H9 (cell line): ENCODE measurements around the gene INTS15. TPM values are rescaled to one million over a fixed set of nuclear protein-coding genes. Genes with fewer than 3 reads are reported as not detected.

Experiments used
- DNase-seq: peaks from one replicate; pipeline ENCODE4 v3.0.0-alpha.2; 2017
- H2AFZ ChIP-seq: one replicate; pipeline ENCODE4 v1.6.1; 2013; ENCODE audit warnings: mild to moderate bottlenecking, low read length, control low read depth, moderate library complexity
- H2AK5ac ChIP-seq: 2 replicates; pipeline ENCODE4 v1.6.1; 2013; ENCODE audit warnings: low read length, control low read depth, mixed read lengths; ENCODE audit not compliant: insufficient read length
- H2BK120ac ChIP-seq: one replicate; pipeline ENCODE4 v1.6.1; 2013; ENCODE audit warnings: low read depth, mild to moderate bottlenecking, low read length, control low read depth, inconsistent platforms; ENCODE audit not compliant: poor library complexity, severe bottlenecking
- H2BK12ac ChIP-seq: 2 replicates; pipeline ENCODE4 v1.6.1; 2013; ENCODE audit warnings: low read length, control low read depth, mixed read lengths, low read depth; ENCODE audit not compliant: insufficient read length
- H2BK15ac ChIP-seq: 2 replicates; pipeline ENCODE4 v1.6.1; 2013; ENCODE audit warnings: low read depth, low read length, control low read depth
- H2BK20ac ChIP-seq: one replicate; pipeline ENCODE4 v1.6.1; 2013; ENCODE audit warnings: low read depth, mild to moderate bottlenecking, low read length, control low read depth, inconsistent platforms; ENCODE audit not compliant: poor library complexity, severe bottlenecking
- H2BK5ac ChIP-seq: 2 replicates; pipeline ENCODE4 v1.6.1; 2013; ENCODE audit warnings: low read length, control low read depth, mixed read lengths; ENCODE audit not compliant: insufficient read length
- H3K14ac ChIP-seq: 2 replicates; pipeline ENCODE4 v1.6.1; 2013; ENCODE audit warnings: low read length, control low read depth; ENCODE audit not compliant: insufficient read depth
- H3K18ac ChIP-seq: 2 replicates; pipeline ENCODE4 v1.6.1; 2013; ENCODE audit warnings: low read depth, mild to moderate bottlenecking, mixed read lengths, low read length, control low read depth; ENCODE audit not compliant: insufficient read length
- H3K23ac ChIP-seq: 2 replicates; pipeline ENCODE4 v1.6.1; 2013; ENCODE audit warnings: low read length, control low read depth, mixed read lengths, low read depth; ENCODE audit not compliant: insufficient read length
- H3K23me2 ChIP-seq: 2 replicates; pipeline ENCODE4 v1.6.1; 2013; ENCODE audit warnings: low read depth, mild to moderate bottlenecking, mixed read lengths, low read length, control low read depth; ENCODE audit not compliant: insufficient read length, poor library complexity, severe bottlenecking
- H3K27ac ChIP-seq: 2 replicates; pipeline ENCODE4 v1.5.1; 2013; ENCODE audit warnings: low read length, control low read depth, mixed read lengths, low read depth; ENCODE audit not compliant: insufficient read length
- H3K27me3 ChIP-seq: 2 replicates; pipeline ENCODE4 v1.6.1; 2013; ENCODE audit warnings: low read length, control low read depth, inconsistent platforms; ENCODE audit not compliant: insufficient read depth
- H3K4ac ChIP-seq: 2 replicates; pipeline ENCODE4 v1.6.1; 2013; ENCODE audit warnings: low read depth, mild to moderate bottlenecking, control low read depth, inconsistent platforms, low read length, moderate library complexity
- H3K4me1 ChIP-seq: 2 replicates; pipeline ENCODE4 v1.6.1; 2013; ENCODE audit warnings: low read length, control low read depth, inconsistent platforms; ENCODE audit not compliant: insufficient read depth
- H3K4me2 ChIP-seq: 2 replicates; pipeline ENCODE4 v1.6.1; 2013; ENCODE audit warnings: low read length, control low read depth, mixed read lengths; ENCODE audit not compliant: insufficient read length, insufficient read depth
- H3K56ac ChIP-seq: 2 replicates; pipeline ENCODE4 v1.6.1; 2013; ENCODE audit warnings: low read depth, mild to moderate bottlenecking, mixed read lengths, low read length, control low read depth; ENCODE audit not compliant: insufficient read length
- H3K79me1 ChIP-seq: 2 replicates; pipeline ENCODE4 v1.6.1; 2013; ENCODE audit warnings: low read depth, mild to moderate bottlenecking, moderate library complexity, low read length, control low read depth, inconsistent platforms; ENCODE audit not compliant: insufficient read depth, poor library complexity, severe bottlenecking
- H3K79me2 ChIP-seq: 2 replicates; pipeline ENCODE4 v1.6.1; 2013; ENCODE audit warnings: low read length, control low read depth, inconsistent platforms; ENCODE audit not compliant: insufficient read depth
- H3K9ac ChIP-seq: 2 replicates; pipeline ENCODE4 v1.6.1; 2013; ENCODE audit warnings: low read length, control low read depth, mixed read lengths; ENCODE audit not compliant: insufficient read length; ENCODE audit errors: extremely low read depth
- H3K9me3 ChIP-seq: one replicate; pipeline ENCODE4 v1.6.1; 2013; ENCODE audit warnings: low read depth, low read length, inconsistent platforms; ENCODE audit not compliant: control insufficient read depth
- H3T11ph ChIP-seq: one replicate; pipeline ENCODE4 v1.6.1; 2013; ENCODE audit warnings: mild to moderate bottlenecking, low read length, control low read depth, inconsistent platforms
- H4K20me1 ChIP-seq: one replicate; pipeline ENCODE4 v1.6.1; 2013; ENCODE audit not compliant: control insufficient read depth, insufficient read length, insufficient read depth
- H4K5ac ChIP-seq: 2 replicates; pipeline ENCODE4 v1.6.1; 2013; ENCODE audit warnings: low read depth, mild to moderate bottlenecking, mixed read lengths, low read length, control low read depth; ENCODE audit not compliant: insufficient read length
- H4K8ac ChIP-seq: replicated peaks from 2 replicates; pipeline ENCODE4 v1.6.1; 2013; ENCODE audit warnings: low read length, control low read depth, mixed read lengths, low read depth; ENCODE audit not compliant: insufficient read length
- H4K91ac ChIP-seq: 2 replicates; pipeline ENCODE4 v1.6.1; 2013; ENCODE audit warnings: low read depth, mild to moderate bottlenecking, moderate library complexity, mixed read lengths, low read length, control low read depth; ENCODE audit not compliant: insufficient read length
- H3K27ac Mint-ChIP-seq, 3 experiments: 2 replicates in 2 of 3; 3 replicates in 1 of 3; pipeline ENCODE4 v1.8.0; 2020 to 2021; ENCODE audit warnings: mixed read lengths in 3 of 3, mild to moderate bottlenecking in 1 of 3, moderate library complexity in 1 of 3
- H3K27me3 Mint-ChIP-seq: 2 replicates; pipeline ENCODE4 v1.8.0; 2021; ENCODE audit warnings: low read depth, mild to moderate bottlenecking, moderate library complexity, mixed read lengths
- H3K36me3 Mint-ChIP-seq, 3 experiments: 2 replicates in 2 of 3; 3 replicates in 1 of 3; pipeline ENCODE4 v1.8.0; 2020 to 2021; ENCODE audit warnings: low read depth in 3 of 3, mixed read lengths in 3 of 3; ENCODE audit not compliant: insufficient read depth in 1 of 3
- H3K4me1 Mint-ChIP-seq, 2 experiments: 2 replicates each; pipeline ENCODE4 v1.8.0; 2020; ENCODE audit warnings: mixed read lengths in 2 of 2
- H3K4me3 Mint-ChIP-seq, 2 experiments: 2 replicates in 1 of 2; 3 replicates in 1 of 2; pipeline ENCODE4 v1.8.0; 2020 to 2021; ENCODE audit warnings: mild to moderate bottlenecking in 2 of 2, mixed read lengths in 2 of 2, moderate library complexity in 1 of 2
- H3K9me3 Mint-ChIP-seq, 2 experiments: 2 replicates in 1 of 2; 3 replicates in 1 of 2; pipeline ENCODE4 v1.8.0; 2020; ENCODE audit warnings: mild to moderate bottlenecking in 2 of 2, mixed read lengths in 2 of 2, moderate library complexity in 1 of 2
- CTCF ChIP-seq: fragments of 200-600 bp; sonication (generic); conservative IDR thresholded peaks from 3 replicates; pipeline ENCODE4 v1.8.0; 2021; ENCODE audit warnings: antibody characterized with exemption, mild to moderate bottlenecking
- WGBS: extraction: QIAGEN DNeasy Blood & Tissue Kit; methylation state at CpG from one replicate; pipeline ENCODE4 v1.1.7; 2013; ENCODE audit warnings: missing lambda C conversion rate, low lambda C conversion rate, mixed read lengths; ENCODE audit not compliant: insufficient read length; ENCODE audit errors: extremely low coverage; 5-methylcytosine and 5-hydroxymethylcytosine counted together
- total RNA-seq: library from RNA; stranded (reverse); gene quantifications from 2 replicates; pipeline ENCODE4 v1.2.1, GENCODE V29; 2021

The INTS15 gene
- total RNA-seq, 1 experiment from 2014 or later, result 42.9 TPM

GRCh38 chr7:6551016-6551511 lies 38.8 kb upstream of the INTS15 start, which contains the start of gene GRID2IP:
Gene GRID2IP, minus strand, starts transcription at chr7:6551461. Its CDS starts 25 bp downstream, at chr7:6551436.
- Mint-ChIP-seq H3K4me1 (peaks cover 4 to 5% of the 10 kb centered on the region in 2 experiments; a peak in 3 of 4 replicates), H3K36me3 (no peaks in the 10 kb centered on the region), H3K4me3 (no peak within 1 kb of the TSS), H3K27me3 (no peaks in the 10 kb centered on the region), H3K9me3 (no peaks in the 10 kb centered on the region), H3K27ac (no peak within 1 kb of the TSS)
- Histone ChIP-seq H3K56ac (no peak within 1 kb of the TSS), H3K9ac (no peak within 1 kb of the TSS), H2AK5ac (no peak within 1 kb of the TSS), H3K23ac (no peak within 1 kb of the TSS), H3K23me2 (no peaks in the 10 kb centered on the region), H3K18ac (no peak within 1 kb of the TSS), H3K27me3 (no peaks in the 10 kb centered on the region), H3K9me3 (no peaks in the 10 kb centered on the region), H4K20me1 (no peaks in the 10 kb centered on the region), H4K5ac (no peak within 1 kb of the TSS), H3K79me1 (no peaks in the 10 kb centered on the region), H2BK20ac (no peak within 1 kb of the TSS), H3K14ac (no peak within 1 kb of the TSS), H3T11ph (no peak within 1 kb of the TSS), H4K91ac (no peak within 1 kb of the TSS), H2BK12ac (no peak within 1 kb of the TSS), H3K27ac (no peak within 1 kb of the TSS), H2AFZ (no peak within 1 kb of the TSS), H2BK120ac (no peak within 1 kb of the TSS), H4K8ac (no peak within 1 kb of the TSS), H3K4me2 (no peak within 1 kb of the TSS), H2BK15ac (no peak within 1 kb of the TSS), H3K79me2 (no peaks in the 10 kb centered on the region), H3K4me1 (no peaks in the 10 kb centered on the region), H3K4ac (no peak within 1 kb of the TSS), H2BK5ac (no peak within 1 kb of the TSS)
- DNase-seq, result peak; percentile 62
- no peak for TF ChIP-seq CTCF
- WGBS, result no CpG with 5 or more reads among the region's 46 CpGs
